ENCODE results near the gene TMEM134.
"Not testable (repeated sequence)": the region's sequence is repeated elsewhere in the genome, so short reads cannot be mapped to it uniquely, and the experiment has no call there.

Gene TMEM134

GRCh38 chr11:67484847-67485311 is 15.8 kb upstream of the TMEM134 start:
- DNase-seq = no peak

DNA sequence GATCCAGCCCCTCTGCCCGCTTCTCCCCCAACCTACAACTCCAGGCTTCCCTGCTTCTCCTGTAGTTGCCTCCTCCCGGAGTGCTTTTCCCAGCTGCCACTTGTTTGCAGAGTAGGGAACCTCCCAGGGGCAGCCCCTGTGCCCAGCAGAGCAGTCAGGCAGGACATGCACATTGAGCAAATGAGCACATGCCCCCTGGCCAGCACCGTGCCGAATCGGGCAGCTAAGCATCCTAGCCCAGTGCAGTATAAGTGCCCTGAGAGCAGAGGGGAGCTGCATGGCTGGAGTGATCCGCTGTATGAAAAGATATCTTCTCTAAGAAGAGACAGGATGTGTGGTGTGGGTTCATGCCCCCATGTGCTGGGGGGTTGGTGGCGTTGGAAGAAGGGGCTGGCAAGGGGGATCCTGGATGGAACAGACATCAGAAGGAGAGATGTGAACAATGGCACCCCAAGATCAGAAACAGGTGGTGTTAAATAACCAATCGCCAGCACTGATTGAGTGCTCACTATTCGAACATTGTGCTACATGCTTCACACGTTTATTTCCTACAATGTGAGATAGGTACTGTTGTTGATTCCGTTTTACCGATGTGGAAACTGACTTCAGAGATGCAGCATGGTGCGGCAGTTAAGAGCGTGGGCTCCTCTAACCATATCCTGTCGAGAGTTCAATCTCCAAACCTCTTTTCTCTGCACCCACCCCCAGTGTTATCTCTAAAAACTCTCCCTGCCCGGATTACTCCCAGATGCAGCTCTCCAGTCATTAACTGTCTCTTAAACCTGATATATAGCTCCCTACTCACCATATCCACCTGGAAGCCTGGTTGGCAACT is 15.0 kb upstream of the TMEM134 start:
- DNase-seq = no peak

- peak; percentile 90 for DNase-seq
These were observed 14.1 kb upstream of the TMEM134 start, which contains the start of gene AIP for GRCh38 chr11:67482827-67483798. TSS of gene AIP (plus strand) at chr11:67483026. CDS start at chr11:67483159, 133 bp downstream.

DNA sequence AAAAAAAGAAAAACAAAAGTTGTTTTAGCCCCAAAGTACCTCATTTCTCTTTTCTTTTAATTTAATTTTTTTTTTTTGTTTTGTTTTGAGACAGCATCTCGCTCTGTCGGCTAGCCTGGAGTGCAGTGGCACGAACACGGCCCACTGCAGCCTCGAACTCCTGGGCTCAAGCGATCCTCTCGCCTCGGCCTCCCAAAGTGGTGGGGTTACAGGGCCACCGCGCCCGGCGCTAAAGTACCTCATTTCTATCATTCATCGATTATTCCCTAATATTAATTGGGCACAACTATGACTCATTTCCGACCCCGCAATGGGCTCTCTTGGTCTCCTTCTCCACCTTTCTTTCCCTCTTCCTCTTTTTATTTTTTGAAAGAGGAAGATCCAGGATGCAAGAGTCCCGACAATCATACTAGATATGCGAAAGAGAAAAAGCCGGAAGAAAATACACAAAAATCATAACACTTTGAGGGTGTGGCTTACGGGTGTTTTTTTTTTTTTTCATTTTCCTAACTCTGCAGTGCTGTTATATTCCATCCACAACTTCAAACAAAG is 13.3 kb upstream of the TMEM134 start:
- DNase-seq = no peak

DNA sequence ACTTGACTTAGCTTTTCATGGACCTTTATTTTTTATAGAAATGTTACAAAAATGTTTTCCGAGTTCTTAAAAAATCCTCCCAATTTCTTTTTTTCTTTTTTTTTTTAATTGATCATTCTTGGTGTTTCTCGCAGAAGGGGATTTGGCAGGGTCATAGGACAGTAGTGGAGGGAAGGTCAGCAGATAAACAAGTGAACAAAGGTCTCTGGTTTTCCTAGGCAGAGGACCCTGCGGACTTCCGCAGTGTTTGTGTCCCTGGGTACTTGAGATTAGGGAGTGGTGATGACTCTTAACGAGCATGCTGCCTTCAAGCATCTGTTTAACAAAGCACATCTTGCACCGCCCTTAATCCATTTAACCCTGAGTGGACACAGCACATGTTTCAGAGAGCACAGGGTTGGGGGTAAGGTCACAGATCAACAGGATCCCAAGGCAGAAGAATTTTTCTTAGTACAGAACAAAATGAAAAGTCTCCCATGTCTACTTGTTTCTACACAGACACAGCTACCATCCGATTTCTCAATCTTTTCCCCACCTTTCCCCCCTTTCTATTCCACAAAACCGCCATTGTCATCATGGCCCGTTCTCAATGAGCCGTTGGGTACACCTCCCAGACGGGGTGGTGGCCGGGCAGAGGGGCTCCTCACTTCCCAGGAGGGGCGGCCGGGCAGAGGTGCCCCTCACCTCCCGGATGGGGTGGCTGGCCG is 8.4 kb upstream of the TMEM134 start:
- DNase-seq = not testable (repeated sequence)

DNA sequence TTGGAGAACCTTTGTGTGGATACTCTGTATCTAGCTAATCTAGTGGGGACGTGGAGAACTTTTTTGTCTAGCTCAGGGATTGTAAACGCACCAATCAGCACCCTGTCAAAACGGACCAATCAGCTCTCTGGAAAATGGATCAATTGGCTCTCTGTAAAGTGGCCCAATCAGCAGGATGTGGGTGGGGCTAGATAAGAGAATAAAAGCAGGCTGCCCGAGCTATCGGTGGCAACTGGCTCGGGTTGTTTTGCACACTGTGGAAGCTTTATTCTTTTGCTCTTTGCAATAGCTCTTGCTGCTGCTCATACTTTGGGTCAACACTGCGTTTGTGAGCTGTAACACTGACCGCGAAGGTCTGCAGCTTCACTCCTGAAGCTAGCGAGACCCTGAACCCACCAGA is 7.6 kb upstream of the TMEM134 start:
- DNase-seq = not testable (repeated sequence)

GRCh38 chr11:67472882-67473281 is 3.8 kb upstream of the TMEM134 start:
- no peak for DNase-seq

GRCh38 chr11:67470337-67471002 is 1.4 kb upstream of the TMEM134 start:
- DNase-seq = no peak

DNA sequence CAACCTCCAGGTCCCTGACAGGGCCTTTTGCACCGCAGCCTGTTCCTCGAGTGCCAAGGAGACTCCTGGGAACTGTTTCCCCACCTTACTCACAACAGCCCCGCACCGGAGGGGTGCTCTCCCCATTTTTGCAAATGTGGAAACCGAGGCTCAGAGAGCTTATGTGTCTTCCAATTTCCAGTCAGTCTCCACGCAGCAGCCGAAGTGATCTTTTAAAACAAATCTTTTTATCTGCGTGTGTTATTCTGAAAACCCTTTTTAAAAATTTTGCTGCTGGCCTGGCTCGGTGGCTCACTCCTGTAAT is 409 bp upstream of the TMEM134 start:
- DNase-seq = no peak

DNA sequence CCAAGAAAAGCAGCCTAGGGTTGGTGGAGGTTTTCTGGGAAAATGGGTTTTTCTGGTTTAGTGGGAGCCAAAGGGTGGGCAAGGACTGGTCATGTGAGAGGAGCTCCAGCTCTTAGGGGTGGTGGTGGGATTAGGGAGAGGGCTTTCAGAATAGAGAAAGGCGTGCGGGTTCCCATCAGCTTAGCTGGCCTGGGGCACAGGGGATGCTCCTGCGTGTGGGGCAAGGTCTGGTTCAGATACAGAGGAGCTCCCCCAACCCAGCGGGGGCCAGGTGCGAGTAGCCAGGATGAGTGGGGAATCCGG is 644 bp downstream of the TMEM134 start:
- DNase-seq = no peak

- DNase-seq = peak; percentile 21
These were observed 995 bp downstream of the TMEM134 start for GRCh38 chr11:67468056-67468455.

DNA sequence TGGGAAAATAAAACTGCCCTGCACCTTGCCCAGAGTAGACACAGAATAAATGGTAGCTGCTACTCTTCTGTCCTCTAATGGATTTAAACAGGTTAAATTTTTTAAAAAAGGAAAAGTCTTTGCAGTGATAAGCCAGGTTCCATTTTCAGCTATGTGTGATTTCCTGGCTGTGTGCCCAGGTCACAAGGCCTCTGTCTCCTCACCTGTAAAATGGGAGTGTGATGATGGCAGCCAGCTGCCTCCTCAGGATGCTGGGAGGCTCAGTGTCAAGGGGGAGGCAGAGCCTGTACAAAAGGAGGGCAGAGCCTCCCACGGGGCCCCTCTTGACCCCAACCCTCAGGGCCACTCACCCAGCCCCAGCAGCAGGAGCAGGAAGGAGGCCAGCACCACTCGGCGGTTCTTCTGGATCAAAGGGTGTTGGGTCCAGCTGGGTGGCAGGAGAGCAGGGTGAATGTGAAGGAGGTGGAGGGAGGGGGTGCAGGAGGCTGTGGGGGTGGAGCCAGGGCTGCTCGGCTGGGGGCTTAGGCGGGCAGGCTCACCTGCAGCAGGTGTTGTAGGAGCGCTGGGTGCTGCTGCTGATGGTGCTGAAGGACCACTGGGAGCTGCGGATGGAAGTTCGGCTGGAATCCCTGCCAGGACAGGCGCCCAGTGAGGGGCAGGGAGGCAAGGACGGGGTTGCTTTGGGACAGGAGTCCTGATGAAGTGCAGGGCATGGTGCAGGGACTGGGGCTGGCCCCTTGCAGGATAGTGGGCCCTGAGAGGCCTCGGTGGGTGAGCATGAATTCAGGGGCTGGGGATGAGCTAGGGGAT is 1.9 kb downstream of the TMEM134 start:
- no peak for DNase-seq

DNA sequence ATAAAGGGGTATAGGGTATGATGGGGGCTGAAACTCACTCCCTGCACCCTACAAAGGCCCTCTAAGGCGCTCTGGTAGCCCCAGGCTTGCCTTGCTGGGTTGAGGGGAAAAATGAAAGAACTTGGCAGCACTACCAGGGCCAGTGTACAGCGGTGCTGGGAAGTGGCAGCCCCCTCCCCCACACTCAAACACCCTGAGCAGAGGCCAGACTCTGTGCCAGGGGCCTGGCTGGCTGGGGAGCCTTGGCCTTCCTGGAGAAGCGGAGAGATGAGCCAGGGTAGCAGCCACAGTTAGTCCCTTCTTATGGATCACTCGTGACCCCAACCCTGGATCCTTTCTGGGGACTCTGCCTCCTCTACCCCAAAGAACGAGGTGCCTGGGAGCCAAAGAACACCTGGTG is 2.7 kb downstream of the TMEM134 start:
- no peak for DNase-seq

- not testable (repeated sequence) for DNase-seq
These were observed 3.5 kb downstream of the TMEM134 start for GRCh38 chr11:67465530-67465929.

GRCh38 chr11:67465189-67465510 is 3.9 kb downstream of the TMEM134 start:
- no peak for DNase-seq

GRCh38 chr11:67464411-67465188 is 4.5 kb downstream of the TMEM134 start:
- DNase-seq = peak; percentile 56

DNA sequence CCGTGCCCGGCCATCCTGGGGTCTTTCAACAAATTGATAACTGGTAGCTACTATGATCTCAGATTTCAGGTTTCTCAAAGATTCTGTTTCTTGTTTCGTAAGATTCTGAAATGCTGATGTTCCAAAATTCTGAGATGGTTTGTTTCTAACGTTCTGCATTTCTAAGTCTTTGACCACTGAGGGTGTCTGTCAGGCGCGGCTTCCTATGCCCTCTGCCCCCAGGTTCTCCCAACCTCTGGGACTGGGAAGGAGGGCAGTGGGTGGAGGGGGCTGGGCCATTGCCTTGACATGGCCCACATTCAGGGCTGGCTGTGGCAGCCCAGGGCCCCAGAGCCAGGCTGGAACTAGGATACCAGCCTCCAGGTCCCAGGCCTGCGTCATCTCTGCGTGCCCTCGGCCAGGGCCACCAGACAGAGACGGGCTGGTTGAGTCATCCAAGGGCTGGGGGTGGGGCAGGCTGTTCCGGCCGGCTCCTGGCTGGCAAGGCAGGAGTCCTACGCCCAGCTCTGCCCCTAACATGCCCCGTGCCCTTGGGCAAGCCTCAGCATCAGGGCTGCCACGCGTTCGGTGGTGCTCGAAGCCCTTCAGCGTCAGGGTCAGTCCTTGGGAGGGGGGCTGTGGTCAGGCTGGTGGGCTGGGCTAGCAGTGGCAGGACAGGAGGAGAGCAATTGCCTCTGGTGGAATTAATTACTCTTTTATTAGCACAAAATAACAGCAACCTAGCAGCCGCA is 5.2 kb downstream of the TMEM134 start:
- no peak for DNase-seq

- DNase-seq = no peak
These were observed 5.9 kb downstream of the TMEM134 start for GRCh38 chr11:67463186-67463585.

DNA sequence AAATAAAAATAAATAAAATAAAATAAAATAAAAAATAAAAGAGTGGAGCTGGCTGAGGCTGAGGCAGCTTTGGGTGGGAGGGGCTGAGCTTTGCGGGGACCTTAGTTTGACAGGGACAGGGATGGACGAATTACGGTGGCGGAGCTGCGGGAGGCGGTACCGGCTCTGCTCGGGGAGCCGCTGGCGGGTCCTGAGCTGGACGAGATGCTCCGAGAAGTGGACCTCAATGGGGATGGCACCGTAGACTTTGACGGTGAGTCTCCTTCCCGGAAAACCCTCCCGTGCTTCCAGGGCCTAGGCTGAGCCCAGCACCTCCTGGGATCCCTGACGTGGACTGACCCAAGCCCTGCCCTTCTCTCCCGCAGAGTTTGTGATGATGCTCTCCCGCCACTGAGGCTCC is 10.8 kb downstream of the TMEM134 start:
- no peak for DNase-seq

DNA sequence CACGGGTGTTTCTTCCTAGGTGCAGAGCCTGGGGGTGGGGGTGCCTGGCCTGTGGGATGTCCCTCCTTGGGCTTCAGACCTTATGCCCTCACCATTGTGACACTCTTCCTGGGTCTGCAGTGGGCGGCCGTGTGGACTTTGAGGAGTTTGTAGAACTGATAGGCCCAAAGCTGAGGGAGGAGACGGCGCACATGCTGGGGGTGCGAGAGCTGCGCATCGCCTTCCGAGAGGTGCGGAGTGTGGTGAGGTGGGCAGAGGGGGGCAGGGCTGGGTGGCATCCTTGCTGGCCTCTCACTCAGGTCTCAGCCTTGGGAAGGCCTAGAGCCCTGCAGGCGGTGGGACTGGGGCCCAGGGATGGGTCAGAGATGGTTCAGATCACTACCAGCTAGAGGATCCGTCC is 11.6 kb downstream of the TMEM134 start:
- DNase-seq = no peak

All from NCI-H2107 (cell line).